SK-N-SH (cell line): ENCODE data around the gene GRK3. TPM values are rescaled to one million over a fixed set of nuclear protein-coding genes. Genes with fewer than 3 reads are reported as not detected.

ENCODE experiments used
- CTCF ChIA-PET: fragments of 300-600, 350-600 bp; formaldehyde crosslinking; extraction: SDS; loops from one replicate; lab custom pipeline; 2021; lab: Yijun Ruan, JAX
- POLR2A ChIA-PET: fragments of 350-600 bp; sonication (Branson Sonifier 250); formaldehyde crosslinking; extraction: SDS; loops from one replicate; lab custom pipeline; 2020; ENCODE audit warnings: antibody characterized with exemption, inconsistent platforms; lab: Yijun Ruan, JAX
- DNase-seq: peaks from one replicate; pipeline ENCODE4 v3.0.0; 2012
- H2AFZ ChIP-seq: fragments of 200-600 bp; sonication (generic); 2 replicates; pipeline ENCODE4 v1.8.1; 2016; ENCODE audit warnings: antibody characterized with exemption, mild to moderate bottlenecking, low read depth
- H3F3A ChIP-seq: fragments of 200-600 bp; sonication (generic); replicated peaks from 2 replicates; pipeline ENCODE3; 2016; ENCODE audit warnings: antibody characterized with exemption, mild to moderate bottlenecking; ENCODE audit not compliant: insufficient read depth
- H3K27ac ChIP-seq, 2 experiments: fragments of 200-500 bp in 1 of 2; fragments of 200-600 bp in 1 of 2; sonication (Bioruptor generic) in 1 of 2; sonication (generic), shearing (Covaris generic) in 1 of 2; 2 replicates each; pipeline versions ENCODE4 v1.5.1 to v1.6.1; 2014 to 2016; ENCODE audit warnings: low read depth in 2 of 2, inconsistent platforms in 1 of 2, low read length in 1 of 2, mild to moderate bottlenecking in 1 of 2, mixed read lengths in 1 of 2
- H3K27me3 ChIP-seq: fragments of 200-600 bp; sonication (generic), shearing (Covaris generic); 2 replicates; pipeline ENCODE4 v1.6.1; 2016; ENCODE audit warnings: mixed run types; ENCODE audit not compliant: insufficient read depth
- H3K36me3 ChIP-seq, 2 experiments: fragments of 200-500 bp in 1 of 2; fragments of 200-600 bp in 1 of 2; sonication (Bioruptor generic) in 1 of 2; sonication (generic) in 1 of 2; replicated peaks in 1 of 2; 2 replicates each; pipeline versions ENCODE3 to v1.5.1; 2014 to 2016; ENCODE audit warnings: low read length in 1 of 2, mild to moderate bottlenecking in 1 of 2; ENCODE audit not compliant: insufficient read depth in 2 of 2, control insufficient read depth in 1 of 2
- H3K4me1 ChIP-seq, 2 experiments: fragments of 200-500 bp in 1 of 2; fragments of 200-600 bp in 1 of 2; sonication (Bioruptor generic) in 1 of 2; sonication (generic), shearing (Covaris generic) in 1 of 2; 2 replicates each; pipeline versions ENCODE4 v1.5.1 to v1.6.1; 2014 to 2016; ENCODE audit warnings: low read depth in 1 of 2, low read length in 1 of 2, mixed run types in 1 of 2; ENCODE audit not compliant: insufficient read depth in 2 of 2, control insufficient read depth in 1 of 2
- H3K4me2 ChIP-seq: fragments of 200-600 bp; sonication (generic), shearing (Covaris generic); 2 replicates; pipeline ENCODE4 v1.6.1; 2017; ENCODE audit warnings: mixed run types
- H3K4me3 ChIP-seq, 2 experiments: fragments of 200-500 bp in 1 of 2; fragments of 200-600 bp in 1 of 2; sonication (Bioruptor generic) in 1 of 2; sonication (generic), shearing (Covaris generic) in 1 of 2; 2 replicates each; pipeline versions ENCODE4 v1.5.1 to v1.8.1; 2014 to 2016; ENCODE audit warnings: low read depth in 2 of 2, inconsistent platforms in 1 of 2, low read length in 1 of 2, mild to moderate bottlenecking in 1 of 2, mixed read lengths in 1 of 2, moderate library complexity in 1 of 2
- H3K79me2 ChIP-seq: fragments of 200-600 bp; sonication (generic); 2 replicates; pipeline ENCODE4 v1.8.1; 2017; ENCODE audit warnings: mild to moderate bottlenecking; ENCODE audit not compliant: insufficient read depth
- H3K9ac ChIP-seq: fragments of 200-600 bp; sonication (generic); 2 replicates; pipeline ENCODE4 v1.6.1; 2017; ENCODE audit warnings: mixed run types
- H3K9me2 ChIP-seq: fragments of 200-600 bp; sonication (generic); 2 replicates; pipeline ENCODE4 v1.6.1; 2017; ENCODE audit warnings: mixed run types
- H3K9me3 ChIP-seq: fragments of 200-600 bp; sonication (generic); 2 replicates; pipeline ENCODE4 v1.6.1; 2017; ENCODE audit warnings: mixed run types, mild to moderate bottlenecking, moderate library complexity
- H4K20me1 ChIP-seq: fragments of 200-600 bp; sonication (generic); 2 replicates; pipeline ENCODE4 v1.6.1; 2017; ENCODE audit warnings: mild to moderate bottlenecking, mixed run types; ENCODE audit not compliant: insufficient read depth
- ELF1 ChIP-seq: IDR thresholded peaks from 2 replicates; pipeline ENCODE4 v1.4.0; 2012
- EP300 ChIP-seq, 2 experiments: IDR thresholded peaks; 2 replicates each; pipeline versions ENCODE4 v1.4.0 to v1.6.1; 2012; ENCODE audit warnings: borderline replicate concordance in 1 of 2, low read depth in 1 of 2, low read length in 1 of 2
- FOSL2 ChIP-seq: IDR thresholded peaks from 2 replicates; pipeline ENCODE4 v1.4.0; 2012; ENCODE audit warnings: low read depth, mild to moderate bottlenecking, moderate library complexity, borderline replicate concordance
- FOXJ3 ChIP-seq: sonication (generic); formaldehyde crosslinking; IDR thresholded peaks from 2 replicates; pipeline ENCODE4 v1.5.1; 2020; ENCODE audit warnings: mild to moderate bottlenecking, missing genetic modification reagents
- FOXM1 ChIP-seq: IDR thresholded peaks from 2 replicates; pipeline ENCODE4 v1.4.0; 2012; ENCODE audit warnings: low read depth, mild to moderate bottlenecking
- GATA2 ChIP-seq: sonication (generic); formaldehyde crosslinking; IDR thresholded peaks from 2 replicates; pipeline ENCODE4 v1.5.0; 2020; ENCODE audit warnings: mild to moderate bottlenecking, missing genetic modification reagents
- JUND ChIP-seq: IDR thresholded peaks from 2 replicates; pipeline ENCODE4 v1.4.0; 2012
- MXI1 ChIP-seq: IDR thresholded peaks from 2 replicates; pipeline ENCODE4 v1.6.1; 2012; ENCODE audit warnings: mild to moderate bottlenecking, low read depth, low read length, improper control_type of control experiment
- NRF1 ChIP-seq: IDR thresholded peaks from 2 replicates; pipeline ENCODE4 v1.6.1; 2012; ENCODE audit warnings: low read depth, mild to moderate bottlenecking, low read length
- POLR2AphosphoS5 ChIP-seq: IDR thresholded peaks from 2 replicates; pipeline ENCODE4 v1.6.1; 2012; ENCODE audit warnings: low read depth, low read length
- RAD21 ChIP-seq: IDR thresholded peaks from 2 replicates; pipeline ENCODE4 v1.6.1; 2012; ENCODE audit warnings: mild to moderate bottlenecking, low read length
- RCOR1 ChIP-seq: fragments of 150-350 bp; IDR thresholded peaks from 2 replicates; pipeline ENCODE4 v1.6.1; 2017; ENCODE audit warnings: antibody characterized with exemption, low read length
- RFX5 ChIP-seq: IDR thresholded peaks from 2 replicates; pipeline ENCODE4 v1.6.1; 2012; ENCODE audit warnings: mild to moderate bottlenecking, improper control_type of control experiment, low read length
- SMC3 ChIP-seq: IDR thresholded peaks from 2 replicates; pipeline ENCODE4 v1.6.1; 2012; ENCODE audit warnings: low read depth, low read length, improper control_type of control experiment
- TCF12 ChIP-seq: IDR thresholded peaks from 2 replicates; pipeline ENCODE4 v1.4.0; 2012
- YY1 ChIP-seq: IDR thresholded peaks from 2 replicates; pipeline ENCODE4 v1.4.0; 2012; ENCODE audit warnings: low read depth, mild to moderate bottlenecking
- WGBS: methylation state at CpG from one replicate; pipeline ENCODE4 v1.1.6; 2017; ENCODE audit warnings: low lambda C conversion rate; 5-methylcytosine and 5-hydroxymethylcytosine counted together
- polyA plus RNA-seq, 3 experiments: library from polyadenylated mRNA; depleted of rRNA; stranded (reverse); fragments of >200 nt; gene quantifications; 2 replicates each; pipeline ENCODE4 v1.2.3, GENCODE V29; 2012
- TF ChIP-seq, protein P1 (sequence below): fragments of 200-600 bp; sonication (generic); IDR thresholded peaks from 2 replicates; pipeline ENCODE4 v1.6.1; 2017; ENCODE audit warnings: antibody characterized with exemption, mild to moderate bottlenecking, moderate library complexity
- TF ChIP-seq, protein P2 (sequence below): IDR thresholded peaks from 2 replicates; pipeline ENCODE4 v1.4.0; 2012; ENCODE audit warnings: low read depth, borderline replicate concordance
- TF ChIP-seq, protein P3 (sequence below): fragments of 150-350 bp; IDR thresholded peaks from 2 replicates; pipeline ENCODE4 v1.6.1; 2016; ENCODE audit warnings: mild to moderate bottlenecking, low read depth, low read length
- TF ChIP-seq, protein P4 (sequence below): IDR thresholded peaks from 2 replicates; pipeline ENCODE4 v1.4.0; 2012; ENCODE audit warnings: low read depth

Gene GRK3
- polyA plus RNA-seq, 1 of the 3 experiments (the other 2 are of a cell fraction), result 1.3 TPM

DNA sequence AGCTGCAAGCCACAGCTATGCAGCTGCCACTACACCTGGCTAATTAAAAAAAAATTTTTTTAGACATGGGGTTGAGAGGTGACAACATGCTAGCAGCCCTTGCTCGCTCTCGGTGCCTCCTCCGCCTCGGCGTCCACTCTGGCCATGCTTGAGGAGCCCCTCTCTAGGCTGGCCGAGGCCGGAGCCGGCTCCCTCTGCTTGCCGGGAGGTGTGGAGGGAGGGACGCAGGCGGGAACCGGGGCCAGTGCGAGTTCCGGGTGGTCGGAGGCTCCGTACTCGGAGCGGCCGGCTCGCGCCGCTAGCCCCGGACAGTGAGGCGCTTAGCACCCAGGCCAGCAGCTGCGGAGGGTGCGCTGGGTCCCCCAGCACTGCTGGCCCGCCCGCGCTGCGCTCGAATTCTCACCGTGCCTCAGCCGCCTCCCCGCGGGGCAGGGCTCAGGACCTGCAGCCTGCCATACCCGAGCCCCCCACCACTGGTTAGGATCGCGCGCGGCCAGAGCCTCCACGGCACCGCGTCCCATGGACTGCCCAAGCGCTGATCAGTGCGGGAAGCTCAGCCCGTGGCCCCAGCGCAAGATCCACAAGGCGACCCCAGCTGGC lies 188.2 kb downstream of the GRK3 start:
- H3K9me3 ChIP-seq, result no peaks in the 10 kb centered on the region
- ChIA-PET POLR2A (no interaction called here), CTCF (interaction anchor here (0.6 kb wide), 1 partner anchor 21 kb away, joined by 3 read pairs; no protein-coding TSS in a partner anchor)
- no peaks in the 10 kb centered on the region for H3K27me3 ChIP-seq
- H3K9ac ChIP-seq, result no peak overlapping the region
- WGBS, result 96% methylated on average over 23 of the region's 48 CpGs
- no peaks in the 10 kb centered on the region for H4K20me1 ChIP-seq
- H3K36me3 ChIP-seq, result no peaks in the 10 kb centered on the region
- no peaks in the 10 kb centered on the region for H3F3A ChIP-seq
- no peak overlapping the region for H3K4me2 ChIP-seq
- H3K9me2 ChIP-seq, result no peaks in the 10 kb centered on the region
- no peak overlapping the region for H3K27ac ChIP-seq
- H3K4me1 ChIP-seq, result peaks cover 0 to 26% of the 10 kb centered on the region in 2 experiments; a peak in 2 of 4 replicates
- no peaks in the 10 kb centered on the region for H3K79me2 ChIP-seq
- no peak for DNase-seq
- TF ChIP-seq FOXJ3 (CRISPR knock-in tag) (no peak), GATA2 (no peak), FOXM1 (no peak), RAD21 (no peak), TCF12 (no peak), NRF1 (no peak), MXI1 (no peak), EP300 (IDR thresholded peaks at IDR 0.05; ENCODE audit: borderline replicate concordance in 1 of 2, low read depth in 1 of 2, low read length in 1 of 2) (no peak), YY1 (no peak), RCOR1 (no peak), RFX5 (no peak), ELF1 (no peak), SMC3 (no peak), POLR2AphosphoS5 (no peak), JUND (no peak), FOSL2 (no peak)
- TF ChIP-seq, protein P1, sequence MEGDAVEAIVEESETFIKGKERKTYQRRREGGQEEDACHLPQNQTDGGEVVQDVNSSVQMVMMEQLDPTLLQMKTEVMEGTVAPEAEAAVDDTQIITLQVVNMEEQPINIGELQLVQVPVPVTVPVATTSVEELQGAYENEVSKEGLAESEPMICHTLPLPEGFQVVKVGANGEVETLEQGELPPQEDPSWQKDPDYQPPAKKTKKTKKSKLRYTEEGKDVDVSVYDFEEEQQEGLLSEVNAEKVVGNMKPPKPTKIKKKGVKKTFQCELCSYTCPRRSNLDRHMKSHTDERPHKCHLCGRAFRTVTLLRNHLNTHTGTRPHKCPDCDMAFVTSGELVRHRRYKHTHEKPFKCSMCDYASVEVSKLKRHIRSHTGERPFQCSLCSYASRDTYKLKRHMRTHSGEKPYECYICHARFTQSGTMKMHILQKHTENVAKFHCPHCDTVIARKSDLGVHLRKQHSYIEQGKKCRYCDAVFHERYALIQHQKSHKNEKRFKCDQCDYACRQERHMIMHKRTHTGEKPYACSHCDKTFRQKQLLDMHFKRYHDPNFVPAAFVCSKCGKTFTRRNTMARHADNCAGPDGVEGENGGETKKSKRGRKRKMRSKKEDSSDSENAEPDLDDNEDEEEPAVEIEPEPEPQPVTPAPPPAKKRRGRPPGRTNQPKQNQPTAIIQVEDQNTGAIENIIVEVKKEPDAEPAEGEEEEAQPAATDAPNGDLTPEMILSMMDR, result no peak
- TF ChIP-seq, protein P2, sequence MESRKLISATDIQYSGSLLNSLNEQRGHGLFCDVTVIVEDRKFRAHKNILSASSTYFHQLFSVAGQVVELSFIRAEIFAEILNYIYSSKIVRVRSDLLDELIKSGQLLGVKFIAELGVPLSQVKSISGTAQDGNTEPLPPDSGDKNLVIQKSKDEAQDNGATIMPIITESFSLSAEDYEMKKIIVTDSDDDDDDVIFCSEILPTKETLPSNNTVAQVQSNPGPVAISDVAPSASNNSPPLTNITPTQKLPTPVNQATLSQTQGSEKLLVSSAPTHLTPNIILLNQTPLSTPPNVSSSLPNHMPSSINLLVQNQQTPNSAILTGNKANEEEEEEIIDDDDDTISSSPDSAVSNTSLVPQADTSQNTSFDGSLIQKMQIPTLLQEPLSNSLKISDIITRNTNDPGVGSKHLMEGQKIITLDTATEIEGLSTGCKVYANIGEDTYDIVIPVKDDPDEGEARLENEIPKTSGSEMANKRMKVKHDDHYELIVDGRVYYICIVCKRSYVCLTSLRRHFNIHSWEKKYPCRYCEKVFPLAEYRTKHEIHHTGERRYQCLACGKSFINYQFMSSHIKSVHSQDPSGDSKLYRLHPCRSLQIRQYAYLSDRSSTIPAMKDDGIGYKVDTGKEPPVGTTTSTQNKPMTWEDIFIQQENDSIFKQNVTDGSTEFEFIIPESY, result no peak
- TF ChIP-seq, protein P3, sequence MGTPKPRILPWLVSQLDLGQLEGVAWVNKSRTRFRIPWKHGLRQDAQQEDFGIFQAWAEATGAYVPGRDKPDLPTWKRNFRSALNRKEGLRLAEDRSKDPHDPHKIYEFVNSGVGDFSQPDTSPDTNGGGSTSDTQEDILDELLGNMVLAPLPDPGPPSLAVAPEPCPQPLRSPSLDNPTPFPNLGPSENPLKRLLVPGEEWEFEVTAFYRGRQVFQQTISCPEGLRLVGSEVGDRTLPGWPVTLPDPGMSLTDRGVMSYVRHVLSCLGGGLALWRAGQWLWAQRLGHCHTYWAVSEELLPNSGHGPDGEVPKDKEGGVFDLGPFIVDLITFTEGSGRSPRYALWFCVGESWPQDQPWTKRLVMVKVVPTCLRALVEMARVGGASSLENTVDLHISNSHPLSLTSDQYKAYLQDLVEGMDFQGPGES, result no peak
- TF ChIP-seq, protein P4, sequence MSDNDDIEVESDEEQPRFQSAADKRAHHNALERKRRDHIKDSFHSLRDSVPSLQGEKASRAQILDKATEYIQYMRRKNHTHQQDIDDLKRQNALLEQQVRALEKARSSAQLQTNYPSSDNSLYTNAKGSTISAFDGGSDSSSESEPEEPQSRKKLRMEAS, result no peak
- TF ChIP-seq, all 33 proteins: peak for 0
- Histone ChIP-seq H2AFZ (no peak overlapping the region), H3K4me3 (no peak overlapping the region)
